LNCAP (cell line): Measurements from ENCODE around the gene PTPRD.

ENCODE experiments used
- TF ChIP-seq, protein P1 (sequence below): fragments of 450-650 bp; IDR thresholded peaks from 2 replicates; pipeline ENCODE4 v1.5.1; 2017; ENCODE audit warnings: mild to moderate bottlenecking

PTPRD gene

DNA sequence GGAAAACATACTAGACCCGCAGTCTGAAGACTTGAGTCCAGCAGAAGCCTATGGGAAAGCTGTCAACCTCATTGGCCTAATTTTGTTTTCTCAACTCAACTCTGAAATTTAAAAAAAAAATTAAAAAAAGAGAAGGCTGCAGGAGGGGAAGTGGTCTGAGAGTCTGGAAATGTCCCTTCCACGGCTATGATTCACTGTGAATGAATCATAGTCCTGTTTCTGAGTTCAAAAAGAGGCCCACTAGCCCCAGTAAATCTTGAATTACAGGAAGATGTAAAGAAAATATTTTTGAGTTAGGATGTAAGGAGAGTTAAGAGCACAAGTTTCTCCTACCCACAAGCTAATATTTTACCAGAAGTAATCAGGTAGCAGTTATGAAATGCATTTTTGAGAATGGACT, 2247.8 kb downstream of the PTPRD start:
- TF ChIP-seq, protein P1, sequence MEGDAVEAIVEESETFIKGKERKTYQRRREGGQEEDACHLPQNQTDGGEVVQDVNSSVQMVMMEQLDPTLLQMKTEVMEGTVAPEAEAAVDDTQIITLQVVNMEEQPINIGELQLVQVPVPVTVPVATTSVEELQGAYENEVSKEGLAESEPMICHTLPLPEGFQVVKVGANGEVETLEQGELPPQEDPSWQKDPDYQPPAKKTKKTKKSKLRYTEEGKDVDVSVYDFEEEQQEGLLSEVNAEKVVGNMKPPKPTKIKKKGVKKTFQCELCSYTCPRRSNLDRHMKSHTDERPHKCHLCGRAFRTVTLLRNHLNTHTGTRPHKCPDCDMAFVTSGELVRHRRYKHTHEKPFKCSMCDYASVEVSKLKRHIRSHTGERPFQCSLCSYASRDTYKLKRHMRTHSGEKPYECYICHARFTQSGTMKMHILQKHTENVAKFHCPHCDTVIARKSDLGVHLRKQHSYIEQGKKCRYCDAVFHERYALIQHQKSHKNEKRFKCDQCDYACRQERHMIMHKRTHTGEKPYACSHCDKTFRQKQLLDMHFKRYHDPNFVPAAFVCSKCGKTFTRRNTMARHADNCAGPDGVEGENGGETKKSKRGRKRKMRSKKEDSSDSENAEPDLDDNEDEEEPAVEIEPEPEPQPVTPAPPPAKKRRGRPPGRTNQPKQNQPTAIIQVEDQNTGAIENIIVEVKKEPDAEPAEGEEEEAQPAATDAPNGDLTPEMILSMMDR: no peak

DNA sequence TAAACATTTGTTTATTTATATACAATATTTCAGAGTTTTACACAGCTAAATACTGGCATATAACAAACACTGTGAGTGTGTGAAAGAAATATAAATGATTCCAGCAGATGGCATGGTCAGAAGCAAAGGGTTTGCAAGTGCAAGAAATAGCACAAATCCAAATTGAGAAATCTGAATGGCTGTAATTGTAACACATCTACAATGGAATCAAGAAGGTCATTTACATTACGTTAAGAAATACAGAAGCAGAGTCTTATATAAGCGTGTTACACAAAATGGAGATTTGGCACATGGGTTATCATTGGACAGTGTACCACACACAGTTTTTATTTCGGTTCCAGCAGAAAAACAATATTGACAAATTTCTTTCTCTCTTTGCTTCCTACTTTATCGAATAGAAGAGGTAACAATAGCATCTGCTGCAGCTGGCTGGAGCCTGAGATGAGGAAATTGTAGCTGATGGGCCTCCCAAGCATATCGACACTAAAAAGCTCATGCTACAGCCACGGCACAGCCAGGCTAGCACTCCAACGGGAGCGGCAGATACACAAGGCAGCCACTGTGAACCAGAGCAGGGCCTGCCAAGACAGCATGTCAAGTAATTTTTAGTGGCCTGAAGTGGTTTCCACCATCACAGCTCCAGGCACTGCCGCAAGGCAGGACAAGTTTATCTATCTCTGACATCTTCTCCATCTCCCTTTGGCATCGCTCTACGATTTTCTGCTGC, 2248.6 kb downstream of the PTPRD start:
- TF ChIP-seq, protein P1: no peak

DNA sequence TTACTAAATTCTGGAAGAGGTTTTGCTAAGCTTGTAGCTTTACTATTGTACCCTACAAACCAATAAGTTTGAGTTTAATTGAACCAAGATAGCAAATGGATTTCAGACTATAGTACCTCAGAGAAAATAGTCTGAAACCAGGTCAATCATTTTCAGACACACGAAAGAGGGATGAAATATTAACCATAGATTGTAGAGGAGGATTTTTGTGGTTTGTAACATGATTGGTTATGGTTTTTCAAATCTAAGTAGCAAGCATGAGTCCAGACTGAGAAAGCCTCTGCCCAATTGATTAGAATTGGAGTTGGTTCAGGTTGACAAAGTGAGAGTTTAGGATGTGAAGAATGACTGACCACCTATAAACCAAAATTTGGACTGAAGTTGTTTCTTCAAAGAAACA, 2250.6 kb downstream of the PTPRD start:
- TF ChIP-seq, protein P1: no peak

DNA sequence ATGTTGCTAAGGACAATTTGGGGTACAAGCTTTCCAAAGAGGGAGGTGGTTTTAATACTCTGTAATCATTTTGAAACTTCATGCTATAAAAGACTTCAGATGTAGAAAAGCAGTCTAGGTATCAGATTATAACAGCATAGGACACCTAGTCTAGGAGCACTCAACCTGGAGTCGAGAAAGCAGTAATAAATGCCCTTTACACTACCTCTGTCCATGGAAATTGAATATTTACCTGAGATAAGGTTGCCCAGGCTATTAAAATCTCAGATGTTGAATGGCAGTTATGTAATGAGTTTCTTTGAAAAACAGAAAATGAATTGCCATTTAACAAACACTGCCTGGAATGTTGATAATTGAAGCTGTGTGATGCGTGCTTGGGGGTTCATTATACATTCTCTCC, 2251.4 kb downstream of the PTPRD start:
- TF ChIP-seq, protein P1: no peak

DNA sequence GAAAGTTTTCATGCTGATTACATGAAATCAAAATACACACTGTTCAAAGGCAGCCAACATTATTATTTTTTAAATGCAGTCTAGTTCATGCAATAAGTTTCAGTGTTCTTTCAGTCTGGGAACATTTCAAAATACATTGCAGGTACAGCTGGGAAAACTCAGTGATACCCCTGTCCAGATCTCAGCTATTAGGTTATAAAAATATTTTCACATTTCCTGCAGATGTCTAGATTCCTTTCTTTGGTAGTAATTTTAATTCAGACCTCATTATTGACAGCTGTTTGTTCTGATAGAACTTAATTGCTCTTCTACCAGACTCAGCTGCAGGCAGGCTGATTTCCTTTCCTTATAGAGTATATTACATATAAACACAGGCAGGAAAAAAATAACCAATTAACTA, 2256.4 kb downstream of the PTPRD start:
- TF ChIP-seq, protein P1: no peak

DNA sequence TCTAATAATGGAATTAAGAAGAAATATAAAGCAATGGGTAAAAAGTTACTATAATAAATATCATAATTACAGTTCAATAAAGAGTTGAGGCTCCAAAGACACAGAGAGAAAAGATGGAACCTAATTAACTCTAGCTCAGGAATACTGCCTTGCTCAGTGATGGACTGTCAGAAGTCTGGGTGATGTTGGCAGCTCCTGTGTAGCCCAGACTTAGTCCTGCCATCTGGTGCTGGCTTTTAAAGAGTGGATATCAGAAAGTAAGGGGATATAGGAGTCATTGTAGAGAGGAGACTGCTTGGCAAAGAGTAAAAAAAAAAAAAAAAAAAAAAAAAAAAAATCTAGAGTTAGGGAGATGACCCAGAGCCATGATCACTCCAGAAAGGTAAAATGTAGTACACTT, 2261.4 kb downstream of the PTPRD start:
- TF ChIP-seq, protein P1: no peak

DNA sequence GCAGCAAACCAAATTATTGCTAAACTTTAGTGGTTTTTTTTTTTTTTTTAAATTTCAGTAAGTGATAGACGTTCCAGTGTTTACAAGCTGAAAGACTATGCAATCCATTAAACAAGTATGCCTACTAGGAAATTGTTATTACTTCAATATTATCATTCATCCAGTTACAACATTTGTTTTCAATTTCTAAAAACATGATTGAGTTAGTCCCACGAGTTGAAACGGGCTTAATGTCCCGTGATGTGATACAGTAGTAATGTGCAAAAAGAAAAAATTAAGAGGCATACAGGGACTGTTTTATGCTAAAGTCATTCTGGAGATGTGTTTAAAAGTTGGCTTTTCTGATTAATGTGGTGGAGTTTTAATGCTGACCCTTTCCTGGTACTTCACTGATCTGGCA, 2262.9 kb downstream of the PTPRD start:
- TF ChIP-seq, protein P1: no peak

DNA sequence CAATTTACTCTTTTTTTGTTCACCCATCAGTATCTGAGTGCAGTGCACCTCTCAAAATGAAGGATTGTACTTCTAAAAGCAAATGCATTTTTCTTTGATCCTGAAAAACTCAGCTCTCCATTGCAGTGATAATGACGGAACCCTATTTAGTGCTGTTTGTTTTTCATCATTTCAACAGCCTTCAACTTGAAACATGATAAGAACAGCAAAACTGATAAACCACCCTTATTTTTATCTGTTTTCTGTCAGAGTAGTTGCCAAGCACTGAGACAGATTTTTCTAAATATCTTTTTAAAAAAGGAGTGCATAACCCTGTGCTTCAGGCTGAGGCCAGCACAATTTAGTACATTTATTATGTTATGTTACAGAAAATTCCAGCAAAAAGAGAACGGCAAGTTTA, 2263.4 kb downstream of the PTPRD start:
- TF ChIP-seq, protein P1: no peak
